Right cardiac atrium (tissue), 5 donors: ENCODE results near the gene CRIP1. TPM values are rescaled to one million over a fixed set of nuclear protein-coding genes. Genes with fewer than 3 reads are reported as not detected.
A peak's percentile ranks its signal among the peaks of the same experiment; 100 is the strongest.

Source experiments
- ATAC-seq, 2 donors: fragments of 200-7000 bp; cut with Tn5 transposase; one replicate each; pipeline versions ENCODE4 v1.8.0 to v1.9.1; 2020; ENCODE audit warnings: moderate library complexity in 2 of 2, mild to moderate bottlenecking in 1 of 2
- DNase-seq, 3 donors: peaks; one replicate each; pipeline ENCODE4 v3.0.0-alpha.2; 2020
- H3K27ac ChIP-seq: one replicate; pipeline ENCODE4 v1.5.1; 2013; ENCODE audit warnings: mild to moderate bottlenecking, low read length, control low read depth, moderate library complexity
- H3K27me3 ChIP-seq: one replicate; pipeline ENCODE4 v1.6.1; 2013; ENCODE audit not compliant: control insufficient read depth, insufficient read depth
- H3K4me1 ChIP-seq: one replicate; pipeline ENCODE4 v1.6.1; 2013; ENCODE audit warnings: low read length; ENCODE audit not compliant: control insufficient read depth, insufficient read depth
- H3K4me3 ChIP-seq: one replicate; pipeline ENCODE4 v1.5.1; 2013; ENCODE audit warnings: low read length, control low read depth
- H3K9me3 ChIP-seq: one replicate; pipeline ENCODE4 v1.6.1; 2013; ENCODE audit warnings: low read length; ENCODE audit not compliant: control insufficient read depth
- WGBS: extraction: QIAGEN DNeasy Blood & Tissue Kit; methylation state at CpG from one replicate; pipeline ENCODE4 v1.1.7; 2013; 5-methylcytosine and 5-hydroxymethylcytosine counted together
- intact Hi-C, 4 donors: fragments of 100-400 bp; cut with DNase I; formaldehyde crosslinking; loops; one replicate each; pipeline versions ENCODE4 v1.11.0 to v1.14.0; 2022 to 2023
- polyA plus RNA-seq: library from polyadenylated mRNA; stranded (reverse); fragments of 200-250 nt; gene quantifications from one replicate; pipeline ENCODE4 v1.2.3, GENCODE V29; 2013
- total RNA-seq, 4 donors: library from RNA; stranded (reverse); fragmentation: NEBNext Ultra II Directional; extraction: Animal tissue kit (Norgen Biotek cat#: 25700); gene quantifications; one replicate each; pipeline ENCODE4 v1.2.1, GENCODE V29; 2021
- donor health status: healthy with polysubstance abuse.
- donor health status: DM: no; HTN: yes; CAD: no.
- donor health status: DM: no; HTN: no; CAD: no.
- donor health status: DM: no; HTN: yes; CAD: no; lungs with severe emphysema.
- donor health status: DM: yes; HTN: yes; CAD: no.

The CRIP1 gene
- total and polyA plus RNA-seq, 5 donors = 161 to 243 (median 204) TPM

- H3K4me3 ChIP-seq = no peak overlapping the region
- whole genome bisulfite sequencing = 64% methylated on average over 20 of the region's 20 CpGs
- H3K27me3 ChIP-seq = no peaks in the 10 kb centered on the region
- peak; percentile 37 to 51 for ATAC-seq
- peak overlapping the region; percentile 85 for H3K27ac ChIP-seq
- peak; percentile 61 to 85 (median 82) for DNase-seq
- H3K4me1 ChIP-seq = peaks cover 9% of the 10 kb centered on the region
- intact Hi-C loops = no loop called here
- H3K9me3 ChIP-seq = no peaks in the 10 kb centered on the region
Observed at GRCh38 chr14:105465209-105466031, 21.3 kb upstream of the CRIP1 start.

GRCh38 chr14:105466531-105467248 is 20.0 kb upstream of the CRIP1 start:
- WGBS = 78% methylated on average over 53 of the region's 53 CpGs
- ATAC-seq (peak; percentile 46 to 58), DNase-seq (peak; percentile 73 to 92 (median 91))
- intact Hi-C loops = no loop called here
- peak overlapping the region; percentile 85 for H3K27ac ChIP-seq
- H3K9me3 ChIP-seq = no peaks in the 10 kb centered on the region
- H3K4me1 ChIP-seq = peaks cover 9% of the 10 kb centered on the region
- no peak overlapping the region for H3K4me3 ChIP-seq
- no peaks in the 10 kb centered on the region for H3K27me3 ChIP-seq

DNA sequence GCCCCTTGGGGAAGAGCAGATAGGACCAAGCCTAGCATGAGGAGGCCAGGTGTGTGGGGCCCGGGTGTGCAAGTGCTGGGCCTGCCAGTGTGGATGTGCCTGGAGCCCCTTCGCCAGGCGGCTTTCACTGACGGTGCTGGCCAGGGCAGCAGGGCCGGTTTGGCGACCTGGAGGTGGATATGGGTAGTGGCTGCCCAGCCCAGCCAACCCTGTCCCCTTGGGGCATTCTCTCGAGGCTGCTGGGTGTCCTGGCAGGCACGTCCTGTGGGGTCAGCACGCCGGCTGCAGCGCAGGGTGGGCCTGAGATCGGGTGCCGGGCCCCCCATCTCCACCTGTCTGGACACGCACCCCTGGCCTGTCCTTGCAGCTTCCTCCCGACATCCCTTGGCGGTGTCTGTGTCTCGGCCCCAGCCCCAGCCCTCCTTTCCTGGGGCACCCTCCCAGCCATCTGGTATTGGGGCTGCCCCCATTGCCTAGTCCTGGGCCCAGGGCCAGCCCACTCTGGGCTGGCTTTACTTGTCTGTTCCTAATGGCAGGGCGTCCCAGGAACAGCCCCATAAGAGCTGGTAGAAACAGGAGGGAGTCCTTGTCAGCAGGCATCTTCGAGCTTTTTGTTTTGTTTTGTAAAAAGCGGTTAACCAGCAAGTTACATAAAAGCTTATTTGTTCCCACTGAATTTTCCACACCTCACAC is 19.3 kb upstream of the CRIP1 start:
- intact Hi-C loops = no loop called here
- Histone ChIP-seq H3K27ac (peak overlapping the region; percentile 82), H3K4me3 (no peak overlapping the region), H3K9me3 (no peaks in the 10 kb centered on the region), H3K4me1 (peaks cover 9% of the 10 kb centered on the region), H3K27me3 (no peaks in the 10 kb centered on the region)
- WGBS = 78% methylated on average over 20 of the region's 20 CpGs
- DNase-seq (peak in 1 of 3 donors; percentile 56), ATAC-seq (no peak)

DNA sequence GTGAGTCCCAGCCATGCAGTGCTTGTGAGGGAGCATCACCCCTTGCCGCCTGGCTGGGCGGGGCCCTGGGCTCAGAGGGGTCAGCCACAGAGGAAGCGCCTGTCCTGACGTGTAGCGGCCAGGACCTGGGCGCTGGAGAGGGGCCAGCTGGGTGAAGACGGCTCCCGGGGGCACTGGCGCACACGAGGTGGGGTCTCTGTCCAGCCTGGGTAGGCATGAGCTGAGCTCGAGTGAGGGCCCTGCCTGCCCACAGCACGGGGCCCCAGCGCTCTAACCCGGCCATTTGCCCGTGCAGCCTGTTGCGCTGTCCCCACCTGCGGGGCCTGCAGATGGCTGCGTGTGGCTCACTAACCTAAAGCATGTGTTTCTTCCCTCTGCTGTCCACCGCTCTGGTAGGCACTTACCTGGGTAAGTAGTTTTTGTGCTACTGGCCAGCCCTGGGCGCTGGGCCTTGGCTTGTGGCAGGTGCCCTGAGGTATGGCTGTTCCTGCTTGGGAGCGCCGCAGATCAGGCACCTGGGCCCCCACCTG is 18.7 kb upstream of the CRIP1 start:
- H3K4me1 ChIP-seq = peaks cover 9% of the 10 kb centered on the region
- 77% methylated on average over 22 of the region's 22 CpGs for WGBS
- no peaks in the 10 kb centered on the region for H3K9me3 ChIP-seq
- peak overlapping the region; percentile 82 for H3K27ac ChIP-seq
- no peak overlapping the region for H3K4me3 ChIP-seq
- no peak for ATAC-seq
- intact Hi-C loops = no loop called here
- DNase-seq = peak in 1 of 3 donors; percentile 47
- H3K27me3 ChIP-seq = no peaks in the 10 kb centered on the region

- ATAC-seq (peak in 1 of 2 donors; percentile 3), DNase-seq (peak; percentile 58 to 88 (median 82))
- Histone ChIP-seq H3K27ac (peak overlapping the region; percentile 82), H3K27me3 (no peaks in the 10 kb centered on the region), H3K4me1 (peaks cover 12% of the 10 kb centered on the region), H3K9me3 (no peaks in the 10 kb centered on the region), H3K4me3 (no peak overlapping the region)
- 43% methylated on average over 19 of the region's 19 CpGs for WGBS
- intact Hi-C loops = no loop called here
Observed at GRCh38 chr14:105468621-105469241, 18.0 kb upstream of the CRIP1 start.

DNA sequence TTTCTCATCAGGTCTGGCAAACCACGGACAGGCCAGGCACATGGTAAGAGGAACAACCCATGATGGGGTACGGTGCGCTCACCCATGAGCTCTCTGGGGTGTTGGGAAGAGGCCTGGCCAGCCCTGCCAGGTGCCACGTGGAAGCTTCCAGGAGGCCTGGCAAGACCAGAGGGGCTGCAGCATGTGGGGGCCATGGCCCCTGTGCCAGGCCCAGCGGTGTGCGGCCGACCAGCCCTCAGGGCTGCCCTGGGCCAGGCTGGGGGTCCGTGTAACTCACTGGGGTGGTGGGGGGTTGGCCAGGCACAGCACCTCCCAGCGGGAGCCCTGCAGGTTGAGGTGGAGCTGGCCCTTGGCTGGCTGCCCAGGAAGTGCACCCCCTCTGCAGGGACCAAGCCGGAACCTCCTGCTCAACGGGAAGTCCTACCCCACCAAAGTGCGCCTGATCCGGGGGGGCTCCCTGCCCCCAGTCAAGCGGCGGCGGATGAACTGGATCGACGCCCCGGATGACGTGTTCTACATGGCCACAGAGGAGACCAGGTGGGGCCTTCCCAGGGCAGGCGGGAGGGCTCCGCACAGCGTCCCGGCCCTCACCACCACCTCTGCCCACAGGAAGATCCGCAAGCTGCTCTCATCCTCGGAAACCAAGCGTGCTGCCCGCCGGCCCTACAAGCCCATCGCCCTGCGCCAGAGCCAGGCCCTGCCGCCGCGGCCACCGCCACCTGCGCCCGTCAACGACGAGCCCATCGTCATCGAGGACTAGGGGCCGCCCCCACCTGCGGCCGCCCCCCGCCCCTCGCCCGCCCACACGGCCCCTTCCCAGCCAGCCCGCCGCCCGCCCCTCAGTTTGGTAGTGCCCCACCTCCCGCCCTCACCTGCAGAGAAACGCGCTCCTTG is 17.0 kb upstream of the CRIP1 start:
- H3K4me3 ChIP-seq = no peak overlapping the region
- H3K4me1 ChIP-seq = peaks cover 12% of the 10 kb centered on the region
- no peak for ATAC-seq
- 64% methylated on average over 54 of the region's 54 CpGs for WGBS
- H3K27ac ChIP-seq = peak overlapping the region; percentile 82
- intact Hi-C loops = no loop called here
- H3K27me3 ChIP-seq = no peaks in the 10 kb centered on the region
- DNase-seq = peak; percentile 60 to 83 (median 75)
- no peaks in the 10 kb centered on the region for H3K9me3 ChIP-seq

- peak in 2 of 3 donors; percentile 71 to 85 for DNase-seq
- WGBS = 62% methylated on average over 34 of the region's 34 CpGs
- H3K4me1 ChIP-seq = peaks cover 12% of the 10 kb centered on the region
Observed at GRCh38 chr14:105470350-105471296, 16.1 kb upstream of the CRIP1 start.

DNA sequence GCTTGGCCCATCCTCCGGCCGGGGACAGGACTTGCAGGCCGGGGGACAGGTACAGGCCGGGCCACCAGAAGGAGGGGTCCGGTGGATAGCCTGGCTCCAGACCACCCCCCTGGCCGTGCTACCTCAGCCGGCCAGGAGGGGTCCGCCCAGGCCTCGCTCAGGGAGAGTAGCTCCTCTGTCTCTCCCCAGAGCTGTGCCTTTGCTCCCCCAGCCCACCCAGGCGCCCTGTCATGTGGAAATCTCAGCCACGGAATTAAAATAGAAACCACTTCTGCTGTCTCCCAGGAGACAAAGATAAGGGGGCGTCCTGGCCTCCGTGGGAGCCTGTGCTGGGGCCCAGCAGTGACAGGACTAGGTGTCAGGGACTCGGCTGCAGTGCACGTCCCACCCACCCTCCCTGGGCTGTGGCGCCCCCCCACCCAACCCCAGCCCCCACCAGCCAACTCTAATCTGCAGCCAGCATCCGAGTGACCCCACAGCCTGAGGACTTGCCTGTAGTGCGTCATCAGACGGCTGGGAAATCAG is 15.3 kb upstream of the CRIP1 start:
- no peaks in the 10 kb centered on the region for H3K9me3 ChIP-seq
- H3K27me3 ChIP-seq = no peaks in the 10 kb centered on the region
- intact Hi-C loops = no loop called here
- H3K4me1 ChIP-seq = peaks cover 12% of the 10 kb centered on the region
- 39% methylated on average over 19 of the region's 19 CpGs for WGBS
- ATAC-seq (peak; percentile 0 to 2), DNase-seq (peak; percentile 68 to 92 (median 85))
- H3K27ac ChIP-seq = peak overlapping the region; percentile 77
- no peak overlapping the region for H3K4me3 ChIP-seq

More at GRCh38 chr14:105470350-105471296, 16.1 kb upstream of the CRIP1 start:
- ATAC-seq = no peak
- peak overlapping the region; percentile 51 for H3K27ac ChIP-seq
- intact Hi-C loops = no loop called here
- H3K9me3 ChIP-seq = no peaks in the 10 kb centered on the region
- no peak overlapping the region for H3K4me3 ChIP-seq
- no peaks in the 10 kb centered on the region for H3K27me3 ChIP-seq
